ENCODE measurements around the gene GATA6. TPM values are rescaled to one million over a fixed set of nuclear protein-coding genes. Genes with fewer than 3 reads are reported as not detected.

The GATA6 gene
- total RNA-seq (2016; rRNA removed; fragmentation: Illumina TruSeq; extraction: Trizol) (2.9 and 3.2 TPM in 2 replicates), polyA plus RNA-seq (2011; rRNA removed) (0.84 and 0.95 TPM in 2 replicates), polyA minus RNA-seq (2011; rRNA and poly(A)+ RNA removed; ENCODE audit: low replicate concordance) (1.2 and 1.3 TPM in 2 replicates), Bru-seq, nascent RNA (percentile 89 among the genes with signal in this experiment), BruChase-seq, experiment 1, labeled RNA remaining after a 6-hour chase (percentile 71 among the genes with signal in this experiment), BruChase-seq, experiment 2, labeled RNA remaining after a 2-hour chase (percentile 76 among the genes with signal in this experiment)
- total RNA-seq (2016; cell fraction: cytosol; rRNA removed; fragmentation: Illumina TruSeq; extraction: Trizol; ENCODE audit: low read depth) = 0.53 and 0.71 TPM in 2 replicates
- 2.5 and 3.4 TPM in 2 replicates for total RNA-seq (2016; cell fraction: insoluble cytoplasmic fraction; rRNA removed; fragmentation: Illumina TruSeq; extraction: Trizol)
- total RNA-seq (2016; cell fraction: membrane; rRNA removed; fragmentation: Illumina TruSeq; extraction: Trizol) = 2.1 and 2.4 TPM in 2 replicates
- 2.9 and 3.3 TPM in 2 replicates for total RNA-seq (2016; cell fraction: nucleus; rRNA removed; fragmentation: Illumina TruSeq; extraction: Trizol)
- polyA plus RNA-seq (2011; cell fraction: cytosol; rRNA removed) = 0.38 and 0.39 TPM in 2 replicates
- 1.6 and 2.6 TPM in 2 replicates for polyA plus RNA-seq (2011; cell fraction: nucleus; rRNA removed)
- polyA plus RNA-seq (2012) = 0.52 and 0.87 TPM in 2 replicates
- 0.33 and 0.35 TPM in 2 replicates for polyA plus RNA-seq (2016; cell fraction: cytosol; fragmentation: Illumina TruSeq; extraction: Trizol; ENCODE audit: low read depth)
- polyA plus RNA-seq (2016; cell fraction: insoluble cytoplasmic fraction; fragmentation: Illumina TruSeq; extraction: Trizol; ENCODE audit: low read depth) = 3.6 and 4.5 TPM in 2 replicates
- polyA plus RNA-seq (2016; cell fraction: membrane; fragmentation: Illumina TruSeq; extraction: Trizol; ENCODE audit: low read depth) = 0.98 and 1.2 TPM in 2 replicates
- polyA plus RNA-seq (2016; cell fraction: nucleus; fragmentation: Illumina TruSeq; extraction: Trizol; ENCODE audit: insufficient read depth, low read depth) = 4.1 and 6.0 TPM in 2 replicates
- 0.89 and 1.1 TPM in 2 replicates for polyA minus RNA-seq (2011; cell fraction: cytosol; rRNA and poly(A)+ RNA removed)
- 2.0 and 3.2 TPM in 2 replicates for polyA minus RNA-seq (2011; cell fraction: nucleus; rRNA and poly(A)+ RNA removed)
- long read RNA-seq, experiment 1, partial matches to known transcripts = 1 of 2 reads
- long read RNA-seq, experiment 1, other reads (novel, unspliced or antisense) = 1 of 2 reads
- long read RNA-seq, experiment 2, transcript GATA6-202 (6 exons, 2,057 nt) = major isoform, 5 of 28 reads
- long read RNA-seq, experiment 2, partial matches to known transcripts = 19 of 28 reads
- long read RNA-seq, experiment 2, other reads (novel, unspliced or antisense) = 0 of 28 reads

DNA sequence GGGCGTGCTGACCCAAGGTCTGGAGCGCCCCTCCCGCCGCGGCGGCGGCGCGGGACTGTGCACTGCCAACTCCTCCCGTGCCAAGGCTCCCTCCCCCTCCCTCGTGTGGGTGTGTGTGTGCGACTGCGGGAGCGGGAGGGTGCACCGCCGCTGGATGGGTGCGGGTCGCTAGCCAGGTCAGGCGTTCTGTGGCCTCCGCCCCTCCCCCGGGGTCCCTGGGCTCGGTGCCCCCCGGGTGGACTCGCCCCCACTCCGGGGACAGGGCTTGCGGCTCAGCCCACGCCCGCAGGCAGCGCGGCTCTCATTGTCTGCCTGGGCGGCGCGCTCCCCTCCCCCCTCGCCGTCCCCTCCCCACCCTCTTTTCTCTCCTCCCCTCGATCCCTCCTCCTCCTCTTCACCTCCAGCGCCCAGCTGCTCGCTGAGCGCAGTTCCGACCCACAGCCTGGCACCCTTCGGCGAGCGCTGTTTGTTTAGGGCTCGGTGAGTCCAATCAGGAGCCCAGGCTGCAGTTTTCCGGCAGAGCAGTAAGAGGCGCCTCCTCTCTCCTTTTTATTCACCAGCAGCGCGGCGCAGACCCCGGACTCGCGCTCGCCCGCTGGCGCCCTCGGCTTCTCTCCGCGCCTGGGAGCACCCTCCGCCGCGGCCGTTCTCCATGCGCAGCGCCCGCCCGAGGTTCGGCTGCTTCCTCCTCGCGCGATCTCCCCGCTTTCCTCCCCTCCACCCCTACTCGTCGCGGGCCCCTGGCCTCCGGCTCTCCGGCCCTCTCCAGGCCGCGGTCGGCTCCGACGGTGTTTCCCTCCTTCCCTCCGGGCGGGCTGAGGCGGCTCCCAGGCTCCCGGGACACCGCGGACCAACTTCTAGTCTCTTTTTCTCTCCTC is at the start of gene GATA6:
TSS of gene GATA6 (plus strand) at position 579 of the 878 bp plus-strand sequence. CDS start 1,556 bp downstream, outside the sequence.
- H2AFZ ChIP-seq (ENCODE audit: low read length) = no peak within 1 kb of the TSS
- no peaks in the 10 kb centered on the region for H3K36me3 ChIP-seq (replicated peaks in 1 of 2; ENCODE audit: control insufficient read depth in 1 of 2, insufficient read depth in 2 of 2, low read length in 2 of 2)
- DNase-seq (ENCODE audit: low spot score) (peak; percentile 84), ATAC-seq (peak; percentile 85), FAIRE-seq (peak; percentile 64)
- H3K4me3 ChIP-seq (replicated peaks in 1 of 3; ENCODE audit: insufficient read depth in 1 of 3, low read depth in 2 of 3, low read length in 3 of 3) = peak within 1 kb of the TSS; percentile 85 to 91 (median 87)
- H3K4me2 ChIP-seq (ENCODE audit: low read depth, low read length) = peak within 1 kb of the TSS; percentile 87
- in situ Hi-C loops (cut with HindIII; ENCODE audit: extremely low pct_ligation_motif_present, low pct_unique_long_range_greater_than_20kb) (loop anchor here (10.0 kb wide), 1 partner anchor 184 kb away; no protein-coding TSS in a partner anchor), intact Hi-C loops (cut with micrococcal nuclease; ENCODE audit: unreplicated experiment) (loop anchor here (1.0 to 10.0 kb wide), 2 partner anchors 46 to 394 kb away; no protein-coding TSS in a partner anchor)
- H4K20me1 ChIP-seq (ENCODE audit: insufficient read depth, low read length) = no peaks in the 10 kb centered on the region
- WGBS (ENCODE audit: low lambda C conversion rate) = 1% methylated on average over 41 of the region's 87 CpGs
- H3K9me3 ChIP-seq (ENCODE audit: low read length) = no peaks in the 10 kb centered on the region
- H3K27me3 ChIP-seq (ENCODE audit: control insufficient read depth in 1 of 2, insufficient read depth in 2 of 2, low read length in 2 of 2) = peaks cover 0 to 33% of the 10 kb centered on the region in 2 experiments; a peak in 3 of 5 replicates
- ChIA-PET POLR2A (interaction anchor here (0.5 to 1.8 kb wide), 5 partner anchors 54 to 189 kb away, joined by 3 to 5 read pairs (median 3); no protein-coding TSS in a partner anchor), CTCF (ENCODE audit: low intra/inter-chr PET ratio, low total read pairs) (no interaction called here)
- peak within 1 kb of the TSS; percentile 11 for H3K27ac ChIP-seq (ENCODE audit: extremely low read length, insufficient read depth, low read length)
- peak within 1 kb of the TSS; percentile 72 for H3K9ac ChIP-seq (ENCODE audit: insufficient read depth, low read depth, low read length)
- BruUV-seq (replicated peaks) = no TSS peak
- no peaks in the 10 kb centered on the region for H3K79me2 ChIP-seq (ENCODE audit: insufficient read depth, low read length)
- peaks cover 33% of the 10 kb centered on the region for H3K4me1 ChIP-seq (ENCODE audit: insufficient read depth, low read length)
- TF ChIP-seq ADNP (CRISPR knock-in tag; IDR thresholded peaks at IDR 0.05) = no peak
- no peak for TF ChIP-seq BRF2 (CRISPR knock-in tag; IDR thresholded peaks at IDR 0.05)
- TF ChIP-seq ZNF430 (CRISPR knock-in tag; IDR thresholded peaks at IDR 0.05) = peak; percentile 53; the same call in 1 of the 2 replicates
- TF ChIP-seq NCOA5 (CRISPR knock-in tag; IDR thresholded peaks at IDR 0.05) = no peak
- TF ChIP-seq GATA4 (IDR thresholded peaks at IDR 0.05; ENCODE audit: borderline replicate concordance, low read depth) = no peak
- TF ChIP-seq ZUFSP (CRISPR knock-in tag; IDR thresholded peaks at IDR 0.05; ENCODE audit: borderline replicate concordance) = no peak
- peak; percentile 19; the same call in 1 of the 2 replicates for TF ChIP-seq JUNB (CRISPR knock-in tag; IDR thresholded peaks at IDR 0.05; ENCODE audit: borderline replicate concordance)
- no peak for TF ChIP-seq ZNF441 (CRISPR knock-in tag; IDR thresholded peaks at IDR 0.05; ENCODE audit: borderline replicate concordance)
- TF ChIP-seq, protein P1, sequence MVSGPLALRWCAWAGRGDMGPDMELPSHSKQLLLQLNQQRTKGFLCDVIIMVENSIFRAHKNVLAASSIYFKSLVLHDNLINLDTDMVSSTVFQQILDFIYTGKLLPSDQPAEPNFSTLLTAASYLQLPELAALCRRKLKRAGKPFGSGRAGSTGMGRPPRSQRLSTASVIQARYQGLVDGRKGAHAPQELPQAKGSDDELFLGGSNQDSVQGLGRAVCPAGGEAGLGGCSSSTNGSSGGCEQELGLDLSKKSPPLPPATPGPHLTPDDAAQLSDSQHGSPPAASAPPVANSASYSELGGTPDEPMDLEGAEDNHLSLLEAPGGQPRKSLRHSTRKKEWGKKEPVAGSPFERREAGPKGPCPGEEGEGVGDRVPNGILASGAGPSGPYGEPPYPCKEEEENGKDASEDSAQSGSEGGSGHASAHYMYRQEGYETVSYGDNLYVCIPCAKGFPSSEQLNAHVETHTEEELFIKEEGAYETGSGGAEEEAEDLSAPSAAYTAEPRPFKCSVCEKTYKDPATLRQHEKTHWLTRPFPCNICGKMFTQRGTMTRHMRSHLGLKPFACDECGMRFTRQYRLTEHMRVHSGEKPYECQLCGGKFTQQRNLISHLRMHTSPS (CRISPR knock-in tag; IDR thresholded peaks at IDR 0.05; ENCODE audit: low read depth) = peak; percentile 29; the same call in 1 of the 2 replicates
- 0 out of 2 replicates have a peak, but pooled peaks have one; percentile 17 for TF ChIP-seq ZNF562 (CRISPR knock-in tag; IDR thresholded peaks at IDR 0.05; ENCODE audit: borderline replicate concordance)
- no peak for TF ChIP-seq PAF1 (CRISPR knock-in tag; IDR thresholded peaks at IDR 0.05)
